ENCODE measurements around the gene PHC1. TPM values are rescaled to one million over a fixed set of nuclear protein-coding genes. Genes with fewer than 3 reads are reported as not detected.
A peak's percentile ranks its signal among the peaks of the same experiment; 100 is the strongest.

Gene PHC1
- total RNA-seq, 1 donor from 2014 or later, result 209 TPM

GRCh38 chr12:8903646-8904045 is 10.7 kb upstream of the PHC1 start:
- no peak for TF ChIP-seq CTCF (IDR thresholded peaks at IDR 0.05; ENCODE audit: unreplicated experiment)
- Mint-ChIP-seq H3K27me3 (peaks cover 3% of the 10 kb centered on the region), H3K36me3 (ENCODE audit: insufficient read depth) (no peaks in the 10 kb centered on the region), H3K9me3 (ENCODE audit: low read depth) (no peaks in the 10 kb centered on the region), H3K27ac (no peak overlapping the region), H3K4me3 (ENCODE audit: low read depth) (no peak overlapping the region), H3K4me1 (ENCODE audit: low read depth) (peaks cover 2% of the 10 kb centered on the region)
- DNase-seq (ENCODE audit: low spot score, unreplicated experiment), result no peak

GRCh38 chr12:8904665-8905064 is 9.6 kb upstream of the PHC1 start:
- Mint-ChIP-seq H3K4me3 (ENCODE audit: low read depth) (no peak overlapping the region), H3K4me1 (ENCODE audit: low read depth) (peaks cover 2% of the 10 kb centered on the region), H3K36me3 (ENCODE audit: insufficient read depth) (no peaks in the 10 kb centered on the region), H3K27me3 (no peaks in the 10 kb centered on the region), H3K9me3 (ENCODE audit: low read depth) (no peaks in the 10 kb centered on the region), H3K27ac (no peak overlapping the region)
- TF ChIP-seq CTCF (IDR thresholded peaks at IDR 0.05; ENCODE audit: unreplicated experiment), result no peak
- DNase-seq (ENCODE audit: low spot score, unreplicated experiment), result no peak

- no peaks in the 10 kb centered on the region for H3K27me3 Mint-ChIP-seq
- H3K4me1 Mint-ChIP-seq (ENCODE audit: low read depth), result peaks cover 4% of the 10 kb centered on the region
- no peak for DNase-seq (ENCODE audit: low spot score, unreplicated experiment)
- H3K27ac Mint-ChIP-seq, result peak overlapping the region; percentile 31
- H3K9me3 Mint-ChIP-seq (ENCODE audit: low read depth), result no peaks in the 10 kb centered on the region
- no peak overlapping the region for H3K4me3 Mint-ChIP-seq (ENCODE audit: low read depth)
- no peaks in the 10 kb centered on the region for H3K36me3 Mint-ChIP-seq (ENCODE audit: insufficient read depth)
- no peak for TF ChIP-seq CTCF (IDR thresholded peaks at IDR 0.05; ENCODE audit: unreplicated experiment)
These were observed 8.8 kb upstream of the PHC1 start for GRCh38 chr12:8905546-8905945.

- H3K27me3 Mint-ChIP-seq, result no peaks in the 10 kb centered on the region
- no peaks in the 10 kb centered on the region for H3K36me3 Mint-ChIP-seq (ENCODE audit: insufficient read depth)
- H3K27ac Mint-ChIP-seq, result no peak overlapping the region
- DNase-seq (ENCODE audit: low spot score, unreplicated experiment), result no peak
- H3K4me3 Mint-ChIP-seq (ENCODE audit: low read depth), result no peak overlapping the region
- TF ChIP-seq CTCF (IDR thresholded peaks at IDR 0.05; ENCODE audit: unreplicated experiment), result no peak
- peaks cover 5% of the 10 kb centered on the region for H3K4me1 Mint-ChIP-seq (ENCODE audit: low read depth)
- no peaks in the 10 kb centered on the region for H3K9me3 Mint-ChIP-seq (ENCODE audit: low read depth)
These were observed 7.8 kb upstream of the PHC1 start for GRCh38 chr12:8906266-8907180.

GRCh38 chr12:8907513-8907912 is 6.8 kb upstream of the PHC1 start:
- Mint-ChIP-seq H3K4me1 (ENCODE audit: low read depth) (peaks cover 15% of the 10 kb centered on the region), H3K36me3 (ENCODE audit: insufficient read depth) (no peaks in the 10 kb centered on the region)

More at GRCh38 chr12:8907513-8907912, 6.8 kb upstream of the PHC1 start:
- H3K4me3 Mint-ChIP-seq (ENCODE audit: low read depth), result no peak overlapping the region
- no peaks in the 10 kb centered on the region for H3K27me3 Mint-ChIP-seq
- no peak overlapping the region for H3K27ac Mint-ChIP-seq
- DNase-seq (ENCODE audit: low spot score, unreplicated experiment), result no peak
- no peaks in the 10 kb centered on the region for H3K9me3 Mint-ChIP-seq (ENCODE audit: low read depth)
- TF ChIP-seq CTCF (IDR thresholded peaks at IDR 0.05; ENCODE audit: unreplicated experiment), result no peak
